SJSA1 (cell line): ENCODE data around the gene DGKG. TPM values are rescaled to one million over a fixed set of nuclear protein-coding genes. Genes with fewer than 3 reads are reported as not detected.

Experiments
- DNase-seq, 2 experiments: peaks; one replicate each; pipeline ENCODE4 v3.0.0-alpha.2; 2015 to 2020; ENCODE audit warnings: low spot score in 2 of 2, low read depth in 1 of 2
- H3K27ac ChIP-seq: fragments of 250-450 bp; sonication (Bioruptor Pico); 2 replicates; pipeline ENCODE4 v1.5.1; 2020; ENCODE audit warnings: mild to moderate bottlenecking, moderate library complexity
- H3K27me3 ChIP-seq: fragments of 250-450 bp; sonication (Bioruptor Pico); replicated peaks from 2 replicates; pipeline ENCODE4 v1.5.1; 2020; ENCODE audit warnings: mild to moderate bottlenecking, moderate library complexity
- H3K36me3 ChIP-seq: fragments of 250-450 bp; sonication (Bioruptor Pico); 2 replicates; pipeline ENCODE4 v1.5.1; 2020; ENCODE audit warnings: mild to moderate bottlenecking
- H3K4me1 ChIP-seq: fragments of 250-450 bp; sonication (Bioruptor Pico); replicated peaks from 2 replicates; pipeline ENCODE4 v1.6.1; 2021; ENCODE audit warnings: mild to moderate bottlenecking
- H3K4me3 ChIP-seq: fragments of 250-450 bp; sonication (Bioruptor Pico); 2 replicates; pipeline ENCODE4 v1.5.1; 2020; ENCODE audit warnings: mild to moderate bottlenecking
- H3K9me3 ChIP-seq: fragments of 250-450 bp; sonication (Bioruptor Pico); replicated peaks from 2 replicates; pipeline ENCODE4 v1.5.1; 2020; ENCODE audit warnings: mild to moderate bottlenecking
- total RNA-seq: library from RNA; depleted of rRNA; stranded (reverse); fragments of >200 nt; shearing (Covaris generic); gene quantifications from 2 replicates; pipeline ENCODE4 v1.2.3, GENCODE V29; 2014

Gene DGKG
- total RNA-seq, 1 experiment from 2014 or later = 0.97 TPM

DNA sequence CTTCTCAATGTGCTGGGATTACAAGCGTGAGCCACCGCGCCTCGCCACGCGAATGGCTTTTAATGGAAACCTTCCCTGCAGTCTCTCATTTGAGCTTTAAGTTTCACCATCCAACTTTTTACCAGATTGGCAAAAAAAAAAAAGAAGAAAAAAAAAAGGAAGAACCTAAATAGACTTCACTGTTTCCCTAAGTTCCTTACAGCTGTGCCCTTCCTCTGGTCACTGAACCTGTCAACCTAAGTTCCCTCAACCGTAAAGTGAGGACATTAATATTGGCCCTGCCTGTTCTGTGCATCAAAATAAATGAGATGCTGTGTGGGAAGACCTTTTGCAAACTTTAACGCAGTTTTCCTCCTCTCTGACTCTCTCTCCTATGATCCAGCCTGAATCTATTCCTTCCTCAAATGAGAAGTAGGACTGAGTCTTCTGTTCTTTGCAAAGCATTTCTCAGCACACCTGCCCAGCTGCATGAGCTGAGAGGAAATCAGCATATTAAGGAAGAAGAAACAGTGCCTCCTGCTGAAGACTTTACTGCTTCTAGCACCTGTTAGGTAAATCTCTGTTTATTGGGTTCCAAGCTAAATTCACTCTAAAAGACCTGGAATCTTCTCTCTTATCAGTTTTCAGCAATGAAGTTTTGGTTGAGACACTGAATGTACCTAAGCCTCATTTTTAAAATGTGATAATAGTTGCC lies 153.6 kb downstream of the DGKG start:
- Histone ChIP-seq H3K27ac (no peak overlapping the region), H3K27me3 (no peaks in the 10 kb centered on the region), H3K9me3 (no peaks in the 10 kb centered on the region), H3K36me3 (no peaks in the 10 kb centered on the region), H3K4me3 (no peak overlapping the region), H3K4me1 (peaks cover 11% of the 10 kb centered on the region)
- DNase-seq = no peak

- H3K27ac ChIP-seq = no peak overlapping the region
- peaks cover 11% of the 10 kb centered on the region for H3K4me1 ChIP-seq
- no peaks in the 10 kb centered on the region for H3K27me3 ChIP-seq
- H3K9me3 ChIP-seq = no peaks in the 10 kb centered on the region
- H3K36me3 ChIP-seq = no peaks in the 10 kb centered on the region
- no peak for DNase-seq
- no peak overlapping the region for H3K4me3 ChIP-seq
These were observed 154.5 kb downstream of the DGKG start for GRCh38 chr3:186207515-186207914.

GRCh38 chr3:186200726-186201125 lies 161.3 kb downstream of the DGKG start:
- H3K4me1 ChIP-seq = no peaks in the 10 kb centered on the region
- no peaks in the 10 kb centered on the region for H3K9me3 ChIP-seq
- H3K27me3 ChIP-seq = no peaks in the 10 kb centered on the region
- no peak overlapping the region for H3K4me3 ChIP-seq
- H3K36me3 ChIP-seq = no peaks in the 10 kb centered on the region
- no peak overlapping the region for H3K27ac ChIP-seq
- DNase-seq = no peak

GRCh38 chr3:186198442-186198841 lies 163.6 kb downstream of the DGKG start:
- no peaks in the 10 kb centered on the region for H3K27me3 ChIP-seq
- H3K36me3 ChIP-seq = no peaks in the 10 kb centered on the region
- H3K27ac ChIP-seq = no peak overlapping the region
- no peaks in the 10 kb centered on the region for H3K9me3 ChIP-seq
- no peak for DNase-seq
- H3K4me3 ChIP-seq = no peak overlapping the region
- no peaks in the 10 kb centered on the region for H3K4me1 ChIP-seq

DNA sequence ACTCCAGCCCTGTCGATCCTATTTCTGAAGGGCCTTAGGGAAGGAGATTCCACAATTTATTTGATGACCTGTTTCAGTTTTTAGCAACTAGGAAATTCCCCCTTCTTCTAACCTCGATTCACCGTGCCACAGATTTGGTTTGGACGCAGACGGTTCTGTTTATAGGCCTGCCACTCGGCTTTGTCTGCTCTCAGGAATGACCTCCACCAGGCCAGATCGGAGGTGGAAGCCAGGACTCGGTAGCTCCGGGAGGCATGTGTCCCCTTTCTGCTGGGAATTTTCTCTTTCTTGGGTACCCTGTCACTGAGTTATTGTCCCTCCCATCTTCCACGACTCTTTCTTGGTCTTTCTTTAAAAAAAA lies 167.6 kb downstream of the DGKG start:
- no peak overlapping the region for H3K4me3 ChIP-seq
- no peak overlapping the region for H3K27ac ChIP-seq
- H3K36me3 ChIP-seq = no peaks in the 10 kb centered on the region
- DNase-seq = no peak
- peaks cover 7% of the 10 kb centered on the region; the same call in 1 of the 2 replicates for H3K27me3 ChIP-seq
- H3K4me1 ChIP-seq = no peaks in the 10 kb centered on the region
- no peaks in the 10 kb centered on the region for H3K9me3 ChIP-seq

- Histone ChIP-seq H3K27ac (no peak overlapping the region), H3K4me3 (no peak overlapping the region), H3K36me3 (no peaks in the 10 kb centered on the region), H3K27me3 (peaks cover 7% of the 10 kb centered on the region; the same call in 1 of the 2 replicates), H3K9me3 (no peaks in the 10 kb centered on the region), H3K4me1 (no peaks in the 10 kb centered on the region)
- no peak for DNase-seq
These were observed 168.2 kb downstream of the DGKG start for GRCh38 chr3:186193534-186194450.

DNA sequence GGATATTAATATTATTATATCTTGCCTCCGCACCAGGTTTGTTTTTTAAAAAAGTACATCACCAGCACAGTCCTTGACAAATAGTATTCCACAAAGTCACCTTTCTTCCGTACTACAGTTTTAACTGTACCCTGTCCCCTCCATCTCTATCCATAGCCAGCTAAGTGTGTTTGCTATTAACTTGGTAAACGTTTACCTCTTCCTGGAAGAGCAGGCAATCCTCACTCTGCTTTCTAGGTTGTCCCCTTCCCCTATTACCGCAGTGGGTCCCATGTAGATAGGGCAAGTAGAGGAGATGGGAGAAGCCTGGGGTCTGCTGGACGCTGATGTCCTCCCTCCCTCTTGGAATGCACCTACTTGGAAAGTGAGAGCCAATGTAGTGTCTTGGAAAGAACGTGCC lies 169.2 kb downstream of the DGKG start:
- peaks cover 7% of the 10 kb centered on the region; the same call in 1 of the 2 replicates for H3K27me3 ChIP-seq
- no peak overlapping the region for H3K27ac ChIP-seq
- H3K36me3 ChIP-seq = no peaks in the 10 kb centered on the region
- H3K4me1 ChIP-seq = no peaks in the 10 kb centered on the region
- DNase-seq = no peak
- no peak overlapping the region for H3K4me3 ChIP-seq
- H3K9me3 ChIP-seq = no peaks in the 10 kb centered on the region

DNA sequence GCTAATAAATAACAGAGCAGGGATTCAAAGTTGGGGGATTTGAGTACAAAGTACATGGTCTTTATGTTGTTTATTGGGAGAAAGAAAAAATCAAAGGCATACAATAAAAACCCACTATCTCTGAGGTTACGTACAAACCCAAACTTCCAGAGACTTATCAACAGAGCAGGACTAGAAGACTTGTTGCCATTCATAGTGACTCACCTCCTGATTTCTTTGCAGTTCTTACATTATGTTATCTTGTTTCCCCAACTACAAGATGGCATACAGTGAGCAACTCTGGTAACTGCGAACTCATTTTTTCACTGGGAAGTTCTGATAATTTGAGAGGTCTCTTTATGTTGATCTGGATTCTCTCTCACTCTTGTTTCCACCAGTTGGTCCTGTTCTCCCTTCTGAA lies 172.5 kb downstream of the DGKG start:
- Histone ChIP-seq H3K9me3 (no peaks in the 10 kb centered on the region), H3K4me1 (no peaks in the 10 kb centered on the region), H3K27ac (no peak overlapping the region), H3K27me3 (peaks cover 9% of the 10 kb centered on the region; the same call in 1 of the 2 replicates), H3K36me3 (no peaks in the 10 kb centered on the region), H3K4me3 (no peak overlapping the region)
- no peak for DNase-seq

DNA sequence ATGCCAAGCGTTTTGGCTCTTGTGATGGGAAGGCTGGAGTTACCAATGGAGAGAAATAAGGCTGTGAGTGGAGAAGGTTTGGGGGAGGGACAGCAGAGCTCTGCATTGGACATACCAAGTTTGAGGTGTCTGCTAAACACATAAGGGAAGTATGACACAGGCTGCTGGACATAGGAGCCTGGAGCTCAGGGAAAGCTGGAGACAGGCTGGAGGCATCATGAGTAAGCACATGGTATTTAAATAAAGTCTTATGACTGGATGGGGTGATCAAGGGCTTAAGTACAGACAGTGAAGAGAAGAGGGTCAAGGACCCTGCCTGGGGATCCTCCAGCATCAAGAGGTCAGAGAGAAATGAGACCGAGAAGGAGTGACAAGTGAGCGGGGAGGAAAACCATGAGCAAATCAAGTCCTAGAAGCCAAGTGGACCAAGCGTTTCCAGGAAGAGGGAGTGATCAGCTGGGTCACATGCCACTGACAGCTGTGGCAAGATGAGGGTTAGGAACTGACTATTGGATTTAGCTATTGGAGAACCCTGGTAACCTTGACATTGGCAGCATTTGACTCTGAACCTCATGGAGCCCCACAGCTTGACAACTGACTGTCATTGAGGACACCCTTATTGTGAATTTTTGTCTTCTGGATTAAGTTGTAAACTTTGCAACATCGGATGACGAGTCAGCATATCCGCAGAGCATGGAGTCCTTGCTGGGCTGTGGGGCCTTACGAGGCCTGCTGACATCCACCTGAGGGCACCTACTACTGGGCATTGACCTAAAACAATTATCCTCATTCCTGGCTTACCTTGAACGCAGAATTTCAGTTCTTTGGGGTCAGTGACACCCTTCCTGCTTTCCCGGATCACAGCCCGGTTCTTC lies 174.4 kb downstream of the DGKG start:
- H3K4me3 ChIP-seq = no peak overlapping the region
- no peak overlapping the region for H3K27ac ChIP-seq
- no peaks in the 10 kb centered on the region for H3K36me3 ChIP-seq
- H3K4me1 ChIP-seq = no peaks in the 10 kb centered on the region
- no peak for DNase-seq
- H3K27me3 ChIP-seq = peaks cover 9% of the 10 kb centered on the region; the same call in 1 of the 2 replicates
- no peaks in the 10 kb centered on the region for H3K9me3 ChIP-seq

DNA sequence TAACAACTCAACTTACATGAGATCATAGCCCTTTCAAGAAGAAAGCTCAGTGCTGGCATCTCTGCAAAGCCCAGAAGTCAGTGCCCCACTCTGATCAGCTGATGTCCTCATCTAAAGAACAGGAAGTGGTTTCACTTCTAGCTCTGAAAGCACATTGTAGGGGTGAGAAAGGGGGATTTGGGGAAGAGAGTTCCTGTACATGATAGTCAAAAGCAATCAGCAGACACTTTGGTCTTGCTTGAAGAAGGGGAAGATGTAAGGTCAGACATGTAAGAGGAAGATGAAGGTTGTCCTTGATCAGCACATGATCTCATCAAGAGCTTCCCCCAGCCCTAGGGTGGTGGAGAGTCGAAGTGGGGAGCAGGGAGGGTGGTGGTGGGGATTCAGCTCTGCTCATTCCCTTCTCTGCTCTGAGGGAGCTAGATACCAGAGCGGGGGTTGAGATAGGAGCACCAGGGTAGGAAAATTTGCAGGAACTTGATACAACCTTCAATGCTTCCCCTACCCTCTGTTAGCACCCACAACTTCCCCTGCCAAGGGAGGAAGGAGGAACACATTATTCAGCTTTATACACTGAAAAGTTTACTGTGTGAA lies 176.7 kb downstream of the DGKG start:
- no peaks in the 10 kb centered on the region for H3K4me1 ChIP-seq
- no peak for DNase-seq
- H3K9me3 ChIP-seq = no peaks in the 10 kb centered on the region

GRCh38 chr3:186184021-186184420 lies 178.0 kb downstream of the DGKG start:
- no peaks in the 10 kb centered on the region for H3K4me1 ChIP-seq
- DNase-seq = no peak
- H3K9me3 ChIP-seq = no peaks in the 10 kb centered on the region
- no peaks in the 10 kb centered on the region for H3K36me3 ChIP-seq
- H3K27ac ChIP-seq = no peak overlapping the region
- no peak overlapping the region for H3K4me3 ChIP-seq
- H3K27me3 ChIP-seq = 0 out of 2 replicates have a peak, but pooled peaks cover 2% of the 10 kb centered on the region

More for the DNA sequence above, 176.7 kb downstream of the DGKG start:
- no peaks in the 10 kb centered on the region for H3K36me3 ChIP-seq
- no peak overlapping the region for H3K4me3 ChIP-seq
- H3K27me3 ChIP-seq = 0 out of 2 replicates have a peak, but pooled peaks cover 2% of the 10 kb centered on the region
- no peak overlapping the region for H3K27ac ChIP-seq

DNA sequence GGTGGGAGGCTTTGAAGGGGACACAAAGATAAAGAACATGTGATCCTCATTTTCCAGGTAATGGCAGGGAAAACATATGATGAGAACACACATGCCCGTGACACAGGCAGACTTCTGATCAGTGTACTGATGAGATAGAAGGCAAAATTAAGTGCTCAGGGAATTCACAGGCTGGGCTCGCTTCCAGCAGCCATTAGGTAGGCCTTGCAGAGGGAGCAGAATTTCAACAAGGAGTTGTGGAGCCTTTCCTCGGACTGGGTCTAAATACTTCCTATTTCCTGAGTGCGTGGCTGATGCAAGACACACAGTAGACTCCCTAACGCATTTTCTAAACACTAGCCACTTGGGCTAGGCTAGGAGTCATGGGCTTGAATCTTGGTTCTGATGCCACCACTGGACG lies 179.2 kb downstream of the DGKG start:
- H3K27ac ChIP-seq = no peak overlapping the region

DNA sequence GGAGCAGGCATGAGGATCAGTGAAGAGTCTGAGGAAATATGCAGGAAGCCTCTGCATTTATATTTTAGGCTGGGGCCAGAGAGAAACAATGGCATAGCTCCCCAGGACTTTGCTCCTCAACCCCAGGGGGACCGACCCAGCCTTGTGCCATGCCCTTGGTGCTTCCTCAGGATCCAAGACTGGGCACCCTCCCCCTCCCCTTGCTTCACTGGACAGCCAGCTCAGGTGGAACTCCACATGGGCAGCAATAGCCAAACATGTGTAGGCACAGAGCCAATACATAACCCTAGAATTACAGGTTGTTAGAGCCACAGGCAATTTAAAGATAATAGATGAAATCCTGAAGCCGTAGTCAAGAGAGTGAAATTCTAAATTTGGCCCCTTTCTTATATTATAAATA lies 180.1 kb downstream of the DGKG start:
- H3K27me3 ChIP-seq = 0 out of 2 replicates have a peak, but pooled peaks cover 2% of the 10 kb centered on the region

More for the DNA sequence above, 179.2 kb downstream of the DGKG start:
- no peaks in the 10 kb centered on the region for H3K9me3 ChIP-seq
- no peak overlapping the region for H3K4me3 ChIP-seq
- DNase-seq = no peak
- no peaks in the 10 kb centered on the region for H3K36me3 ChIP-seq
- 0 out of 2 replicates have a peak, but pooled peaks cover 2% of the 10 kb centered on the region for H3K27me3 ChIP-seq
- H3K4me1 ChIP-seq = no peaks in the 10 kb centered on the region

More for the DNA sequence above, 180.1 kb downstream of the DGKG start:
- no peak overlapping the region for H3K4me3 ChIP-seq
- H3K36me3 ChIP-seq = no peaks in the 10 kb centered on the region
- no peak overlapping the region for H3K27ac ChIP-seq
- DNase-seq = no peak
- H3K4me1 ChIP-seq = no peaks in the 10 kb centered on the region
- no peaks in the 10 kb centered on the region for H3K9me3 ChIP-seq
